WTC11 (cell line): Measurements from ENCODE around the gene AKR7A2. TPM values are rescaled to one million over a fixed set of nuclear protein-coding genes. Genes with fewer than 3 reads are reported as not detected.
"Not testable (repeated sequence)": the region's sequence is repeated elsewhere in the genome, so short reads cannot be mapped to it uniquely, and the experiment has no call there.

Experiments
- ATAC-seq: fragments of 200-7000 bp; cut with Tn5 transposase; 2 replicates; pipeline ENCODE4 v1.10.0; 2021; ENCODE audit warnings: mild to moderate bottlenecking, moderate library complexity
- CTCF ChIA-PET: fragments of 300-600 bp; sonication (Branson Sonifier 250); formaldehyde crosslinking; loops from one replicate; lab custom pipeline; 2021; ENCODE audit warnings: antibody characterized with exemption; lab: Charles Lee
- POLR2A ChIA-PET: fragments of 350-600 bp; sonication (Branson Sonifier 250); formaldehyde crosslinking; loops from one replicate; lab custom pipeline; 2021; ENCODE audit warnings: antibody characterized with exemption; lab: Charles Lee
- DNase-seq: peaks from one replicate; pipeline ENCODE4 v3.0.0; 2021; ENCODE audit warnings: low spot score
- H3K27ac Mint-ChIP-seq: 2 replicates; pipeline ENCODE4 v1.8.0; 2021; ENCODE audit warnings: mixed read lengths
- H3K27me3 Mint-ChIP-seq: 2 replicates; pipeline ENCODE4 v1.8.0; 2021; ENCODE audit warnings: low read depth, mild to moderate bottlenecking, moderate library complexity, mixed read lengths
- H3K36me3 Mint-ChIP-seq: 2 replicates; pipeline ENCODE4 v1.8.0; 2021; ENCODE audit warnings: mixed read lengths
- H3K4me1 Mint-ChIP-seq: 2 replicates; pipeline ENCODE4 v1.8.0; 2022; ENCODE audit warnings: mixed read lengths
- H3K4me3 Mint-ChIP-seq: 2 replicates; pipeline ENCODE4 v1.8.0; 2021; ENCODE audit warnings: mild to moderate bottlenecking, moderate library complexity, mixed read lengths
- H3K9me3 Mint-ChIP-seq: 2 replicates; pipeline ENCODE4 v1.8.0; 2021; ENCODE audit warnings: mixed read lengths
- ATF6 ChIP-seq: sonication (generic); formaldehyde crosslinking; IDR thresholded peaks from 2 replicates; pipeline ENCODE4 v1.8.1; 2023; ENCODE audit warnings: mild to moderate bottlenecking, missing genetic modification reagents
- CTCF ChIP-seq: fragments of 200-600 bp; IDR thresholded peaks from 2 replicates; pipeline ENCODE4 v1.8.0; 2022; ENCODE audit warnings: antibody characterized with exemption
- E2F5 ChIP-seq: sonication (generic); formaldehyde crosslinking; IDR thresholded peaks from 2 replicates; pipeline ENCODE4 v1.8.1; 2022; ENCODE audit warnings: mild to moderate bottlenecking, moderate library complexity, missing genetic modification reagents
- EMX1 ChIP-seq: fragments of 250-450 bp; sonication (Bioruptor Pico); IDR thresholded peaks from 2 replicates; pipeline ENCODE4 v1.8.0; 2021; ENCODE audit warnings: mild to moderate bottlenecking
- FOXP1 ChIP-seq: sonication (generic); formaldehyde crosslinking; IDR thresholded peaks from 2 replicates; pipeline ENCODE4 v1.8.0; 2022; ENCODE audit warnings: missing genetic modification reagents, mild to moderate bottlenecking, moderate library complexity, borderline replicate concordance
- GABPB1 ChIP-seq: sonication (generic); formaldehyde crosslinking; IDR thresholded peaks from 2 replicates; pipeline ENCODE4 v1.8.1; 2023; ENCODE audit warnings: mild to moderate bottlenecking, missing genetic modification reagents
- GRHL2 ChIP-seq: fragments of 250-450 bp; sonication (Bioruptor Pico); IDR thresholded peaks from 2 replicates; pipeline ENCODE4 v1.8.0; 2022; ENCODE audit warnings: mild to moderate bottlenecking, moderate library complexity; ENCODE audit not compliant: insufficient replicate concordance, severe bottlenecking
- IRF1 ChIP-seq: sonication (generic); formaldehyde crosslinking; IDR thresholded peaks from 2 replicates; pipeline ENCODE4 v1.8.0; 2023; ENCODE audit warnings: missing genetic modification reagents
- JAZF1 ChIP-seq: fragments of 250-450 bp; sonication (Bioruptor Pico); IDR thresholded peaks from 2 replicates; pipeline ENCODE4 v1.9.0; 2021; ENCODE audit warnings: moderate library complexity, mild to moderate bottlenecking, inconsistent platforms
- JUN ChIP-seq: sonication (generic); formaldehyde crosslinking; IDR thresholded peaks from 2 replicates; pipeline ENCODE4 v1.8.0; 2023; ENCODE audit warnings: mild to moderate bottlenecking, missing genetic modification reagents
- KAT7 ChIP-seq: sonication (generic); formaldehyde crosslinking; IDR thresholded peaks from 2 replicates; pipeline ENCODE4 v1.8.1; 2023; ENCODE audit warnings: missing genetic modification reagents, mild to moderate bottlenecking, borderline replicate concordance
- NR3C1 ChIP-seq: sonication (generic); formaldehyde crosslinking; conservative IDR thresholded peaks from 2 replicates; pipeline ENCODE4 v1.8.1; 2023; ENCODE audit warnings: low read depth, mild to moderate bottlenecking, missing genetic modification reagents
- RELA ChIP-seq: sonication (generic); formaldehyde crosslinking; IDR thresholded peaks from 2 replicates; pipeline ENCODE4 v1.8.1; 2022; ENCODE audit warnings: missing genetic modification reagents, mild to moderate bottlenecking, borderline replicate concordance
- SMAD4 ChIP-seq: sonication (generic); formaldehyde crosslinking; IDR thresholded peaks from 2 replicates; pipeline ENCODE4 v1.8.0; 2022; ENCODE audit warnings: mild to moderate bottlenecking, missing genetic modification reagents
- TEAD4 ChIP-seq: sonication (generic); formaldehyde crosslinking; IDR thresholded peaks from 2 replicates; pipeline ENCODE4 v1.8.0; 2022; ENCODE audit warnings: mild to moderate bottlenecking, missing genetic modification reagents
- USF1 ChIP-seq: sonication (generic); formaldehyde crosslinking; IDR thresholded peaks from 2 replicates; pipeline ENCODE4 v1.8.0; 2022; ENCODE audit warnings: mild to moderate bottlenecking, missing genetic modification reagents
- ZNF396 ChIP-seq: fragments of 250-450 bp; sonication (Bioruptor Pico); IDR thresholded peaks from 2 replicates; pipeline ENCODE4 v1.8.0; 2021; ENCODE audit warnings: mild to moderate bottlenecking, moderate library complexity, borderline replicate concordance
- ZNF425 ChIP-seq: fragments of 250-450 bp; sonication (Bioruptor Pico); conservative IDR thresholded peaks from 2 replicates; pipeline ENCODE4 v1.9.0; 2021; ENCODE audit warnings: mild to moderate bottlenecking
- total RNA-seq: library from RNA; stranded (reverse); gene quantifications from 3 replicates; pipeline ENCODE4 v1.2.3, GENCODE V29; 2021

The AKR7A2 gene
- total RNA-seq, 1 experiment from 2014 or later, result 43.4 TPM

- no peak for TF ChIP-seq ZNF396 (CRISPR knock-in tag)
- TF ChIP-seq GRHL2 (CRISPR knock-in tag), result no peak
- no peak for TF ChIP-seq KAT7
- TF ChIP-seq E2F5, result no peak
- TF ChIP-seq IRF1 (CRISPR knock-in tag), result no peak
- TF ChIP-seq JUN, result no peak
- TF ChIP-seq TEAD4 (CRISPR knock-in tag), result no peak
- no peak for TF ChIP-seq USF1
- no peak for TF ChIP-seq SMAD4
- TF ChIP-seq RELA (CRISPR knock-in tag), result no peak
- TF ChIP-seq JAZF1 (CRISPR knock-in tag), result no peak
- no peak for TF ChIP-seq ZNF425
- no peak for TF ChIP-seq CTCF
- no peak for TF ChIP-seq FOXP1 (CRISPR knock-in tag)
- TF ChIP-seq GABPB1, result no peak
- TF ChIP-seq ATF6 (CRISPR knock-in tag), result no peak
- no peak for TF ChIP-seq EMX1
- no peak for TF ChIP-seq NR3C1
- DNase-seq, result no peak
- H3K27me3 Mint-ChIP-seq, result peaks cover 35% of the 10 kb centered on the region
- H3K4me3 Mint-ChIP-seq, result no peak overlapping the region
- H3K27ac Mint-ChIP-seq, result no peak overlapping the region
- H3K9me3 Mint-ChIP-seq, result peaks cover 9% of the 10 kb centered on the region
- no peaks in the 10 kb centered on the region for H3K4me1 Mint-ChIP-seq
- ChIA-PET CTCF (no interaction called here), POLR2A (no interaction called here)
- H3K36me3 Mint-ChIP-seq, result no peaks in the 10 kb centered on the region
- no peak for ATAC-seq
These were observed 39.9 kb downstream of the AKR7A2 start for GRCh38 chr1:19272064-19272463.

- CTCF ChIA-PET, result interaction anchor here (0.5 to 1.7 kb wide), 7 partner anchors 18 to 1400 kb away, joined by 3 to 15 read pairs (median 4); no protein-coding TSS in a partner anchor
- DNase-seq, H3K4me3 Mint-ChIP-seq, POLR2A ChIA-PET, H3K27ac Mint-ChIP-seq, H3K36me3 Mint-ChIP-seq, H3K9me3 Mint-ChIP-seq, ATAC-seq, H3K4me1 Mint-ChIP-seq: not testable (repeated sequence)
- H3K27me3 Mint-ChIP-seq, result peaks cover 26% of the 10 kb centered on the region
These were observed 41.6 kb downstream of the AKR7A2 start for GRCh38 chr1:19270343-19270730.
